H1 (cell line): ENCODE data around the gene ZC3H12C. TPM values are rescaled to one million over a fixed set of nuclear protein-coding genes. Genes with fewer than 3 reads are reported as not detected.
A peak's percentile ranks its signal among the peaks of the same experiment; 100 is the strongest.

Experiments
- CTCF ChIA-PET: fragments of 300-600 bp; sonication (Branson Sonifier 250); formaldehyde crosslinking; loops from one replicate; lab custom pipeline; 2021; ENCODE audit not compliant: partially characterized antibody; lab: Charles Lee
- POLR2A ChIA-PET: fragments of 300-600 bp; sonication (Branson Sonifier 250); formaldehyde crosslinking; loops from one replicate; lab custom pipeline; 2021; ENCODE audit warnings: inconsistent platforms; ENCODE audit not compliant: partially characterized antibody; lab: Charles Lee
- DNase-seq, 2 experiments: peaks; one replicate each; pipeline versions ENCODE4 v3.0.0 to v3.0.0-alpha.2; 2010 to 2022; ENCODE audit warnings: low spot score in 2 of 2, low read depth in 1 of 2, mixed read lengths in 1 of 2
- FAIRE-seq: peaks from 2 replicates; lab custom pipeline; 2011; peaks lifted over from hg19 to GRCh38; lab: Jason Lieb, UNC
- H2AFZ ChIP-seq: 2 replicates; pipeline ENCODE4 v1.8.1; 2012; ENCODE audit warnings: low read length, inconsistent platforms
- H2AK5ac ChIP-seq: 2 replicates; pipeline ENCODE4 v1.6.1; 2013; ENCODE audit warnings: low read depth, low read length
- H2BK120ac ChIP-seq: replicated peaks from 2 replicates; pipeline ENCODE3; 2013; ENCODE audit warnings: low read depth, low read length, inconsistent platforms
- H2BK12ac ChIP-seq: 2 replicates; pipeline ENCODE4 v1.6.1; 2013; ENCODE audit warnings: low read depth, low read length
- H2BK15ac ChIP-seq: 2 replicates; pipeline ENCODE4 v1.6.1; 2013; ENCODE audit warnings: low read length
- H2BK20ac ChIP-seq: 2 replicates; pipeline ENCODE4 v1.6.1; 2013; ENCODE audit warnings: low read length
- H2BK5ac ChIP-seq: 2 replicates; pipeline ENCODE4 v1.6.1; 2013; ENCODE audit warnings: low read depth, low read length
- H3K14ac ChIP-seq: 2 replicates; pipeline ENCODE4 v1.6.1; 2013; ENCODE audit warnings: inconsistent platforms; ENCODE audit not compliant: insufficient read length
- H3K18ac ChIP-seq: 2 replicates; pipeline ENCODE4 v1.6.1; 2013; ENCODE audit warnings: low read length; ENCODE audit errors: extremely low read depth
- H3K23ac ChIP-seq: 2 replicates; pipeline ENCODE4 v1.6.1; 2013; ENCODE audit warnings: inconsistent platforms; ENCODE audit not compliant: insufficient read length
- H3K23me2 ChIP-seq: 2 replicates; pipeline ENCODE4 v1.6.1; 2013; ENCODE audit warnings: low read depth, low read length
- H3K27ac ChIP-seq: 2 replicates; pipeline ENCODE4 v1.6.1; 2011; ENCODE audit warnings: low read depth, low read length, inconsistent platforms
- H3K27me3 ChIP-seq, 4 experiments: replicated peaks in 1 of 4; 1 replicate in 1 of 4; 2 replicates in 3 of 4; pipeline versions ENCODE4 v1.6.1 to v1.8.1; 2011 to 2013; ENCODE audit warnings: low read length in 3 of 4, mild to moderate bottlenecking in 3 of 4, inconsistent platforms in 2 of 4, mixed read lengths in 2 of 4, moderate library complexity in 1 of 4; ENCODE audit not compliant: control insufficient read depth in 3 of 4, insufficient read depth in 3 of 4; ENCODE audit errors: extremely low read depth in 1 of 4
- H3K36me3 ChIP-seq, 4 experiments: 2 replicates each; pipeline versions ENCODE4 v1.6.1 to v1.8.1; 2011 to 2013; ENCODE audit warnings: mild to moderate bottlenecking in 4 of 4, low read length in 3 of 4, moderate library complexity in 2 of 4, control low read depth in 1 of 4, inconsistent platforms in 1 of 4; ENCODE audit not compliant: insufficient read depth in 4 of 4, control insufficient read depth in 2 of 4
- H3K4ac ChIP-seq: replicated peaks from 2 replicates; pipeline ENCODE3; 2013; ENCODE audit warnings: low read length, low read depth, mixed read lengths, inconsistent platforms; ENCODE audit not compliant: insufficient read length
- H3K4me1 ChIP-seq, 4 experiments: replicated peaks in 1 of 4; 1 replicate in 1 of 4; 2 replicates in 3 of 4; pipeline versions ENCODE4 v1.6.1 to v1.8.1; 2011 to 2013; ENCODE audit warnings: low read length in 3 of 4, inconsistent platforms in 2 of 4, mixed read lengths in 1 of 4; ENCODE audit not compliant: insufficient read depth in 4 of 4, control insufficient read depth in 3 of 4
- H3K4me2 ChIP-seq, 2 experiments: 2 replicates each; pipeline versions ENCODE4 v1.6.1 to v1.8.1; 2011 to 2013; ENCODE audit warnings: low read depth in 2 of 2, low read length in 2 of 2, control low read depth in 1 of 2, inconsistent platforms in 1 of 2, mild to moderate bottlenecking in 1 of 2; ENCODE audit not compliant: insufficient read depth in 1 of 2
- H3K4me3 ChIP-seq, 4 experiments: fragments of 200-600, 300-600 bp in 1 of 4; sonication (generic), shearing (Covaris generic), sonication (Bioruptor Twin) in 1 of 4; 2 replicates each; pipeline versions ENCODE4 v1.5.1 to v1.8.1; 2011 to 2016; ENCODE audit warnings: low read length in 4 of 4, low read depth in 3 of 4, control low read depth in 2 of 4, inconsistent platforms in 2 of 4, mild to moderate bottlenecking in 2 of 4, mixed read lengths in 1 of 4, moderate library complexity in 1 of 4; ENCODE audit not compliant: insufficient read depth in 2 of 4; ENCODE audit errors: extremely low read depth in 1 of 4
- H3K56ac ChIP-seq: replicated peaks from 2 replicates; pipeline ENCODE3; 2013; ENCODE audit warnings: low read depth, mild to moderate bottlenecking, mixed read lengths, low read length, inconsistent platforms; ENCODE audit not compliant: insufficient read length
- H3K79me1 ChIP-seq: 2 replicates; pipeline ENCODE4 v1.6.1; 2013; ENCODE audit warnings: low read depth, low read length, control low read depth
- H3K79me2 ChIP-seq, 2 experiments: 2 replicates each; pipeline versions ENCODE4 v1.6.1 to v1.8.1; 2012 to 2013; ENCODE audit warnings: low read length in 2 of 2, mild to moderate bottlenecking in 2 of 2, inconsistent platforms in 1 of 2; ENCODE audit not compliant: insufficient read depth in 2 of 2, control insufficient read depth in 1 of 2
- H3K9ac ChIP-seq, 4 experiments: replicated peaks in 1 of 4; 1 replicate in 1 of 4; 2 replicates in 3 of 4; pipeline versions ENCODE4 v1.6.1 to v1.8.1; 2011 to 2013; ENCODE audit warnings: low read depth in 3 of 4, low read length in 3 of 4, control low read depth in 2 of 4, mild to moderate bottlenecking in 2 of 4, moderate library complexity in 2 of 4, inconsistent platforms in 1 of 4; ENCODE audit errors: extremely low read depth in 1 of 4
- H3K9me3 ChIP-seq, 2 experiments: 2 replicates each; pipeline versions ENCODE4 v1.6.1 to v1.8.1; 2012 to 2013; ENCODE audit warnings: mild to moderate bottlenecking in 2 of 2, moderate library complexity in 2 of 2, control low read depth in 1 of 2, inconsistent platforms in 1 of 2, low read depth in 1 of 2, low read length in 1 of 2, mixed read lengths in 1 of 2; ENCODE audit not compliant: insufficient read depth in 2 of 2
- H4K20me1 ChIP-seq, 2 experiments: replicated peaks in 1 of 2; 2 replicates each; pipeline versions ENCODE3 to v1.8.1; 2011 to 2013; ENCODE audit warnings: inconsistent platforms in 2 of 2, low read length in 2 of 2, mild to moderate bottlenecking in 1 of 2; ENCODE audit not compliant: insufficient read depth in 2 of 2, control insufficient read depth in 1 of 2
- H4K5ac ChIP-seq: 2 replicates; pipeline ENCODE4 v1.6.1; 2013; ENCODE audit warnings: low read length, low read depth, mixed read lengths, inconsistent platforms; ENCODE audit not compliant: insufficient read length
- H4K8ac ChIP-seq: 2 replicates; pipeline ENCODE4 v1.8.0; 2013; ENCODE audit warnings: mild to moderate bottlenecking, moderate library complexity, low read length, inconsistent platforms; ENCODE audit not compliant: insufficient read depth; ENCODE audit errors: extremely low read depth
- H4K91ac ChIP-seq: replicated peaks from 2 replicates; pipeline ENCODE3; 2013; ENCODE audit warnings: low read length, mixed read lengths, inconsistent platforms; ENCODE audit not compliant: insufficient read length
- BCL11A ChIP-seq, 2 experiments: IDR thresholded peaks; one replicate each; pipeline ENCODE4 v1.6.1; 2011; ENCODE audit warnings: low read depth in 2 of 2, low read length in 2 of 2, mild to moderate bottlenecking in 2 of 2
- CEBPB ChIP-seq: IDR thresholded peaks from 2 replicates; pipeline ENCODE4 v1.6.1; 2012; ENCODE audit warnings: low read depth, low read length
- CTBP2 ChIP-seq: IDR thresholded peaks from 2 replicates; pipeline ENCODE4 v1.7.0; 2011; ENCODE audit warnings: borderline replicate concordance, mild to moderate bottlenecking, moderate library complexity, mixed read lengths, low read length; ENCODE audit not compliant: insufficient read depth, insufficient read length
- EZH2 ChIP-seq: fragments of 200-600 bp; sonication (generic); IDR thresholded peaks from 2 replicates; pipeline ENCODE4 v1.7.1; 2012; ENCODE audit warnings: low read depth, mild to moderate bottlenecking, moderate library complexity, low read length, inconsistent platforms; ENCODE audit not compliant: severe bottlenecking
- KDM5A ChIP-seq: fragments of 200-600 bp; IDR thresholded peaks from 2 replicates; pipeline ENCODE4 v1.7.1; 2012; ENCODE audit warnings: mild to moderate bottlenecking, low read length, inconsistent platforms, mixed read lengths
- NRF1 ChIP-seq: IDR thresholded peaks from 2 replicates; pipeline ENCODE4 v1.6.1; 2011; ENCODE audit warnings: mild to moderate bottlenecking, low read depth, low read length, improper control_type of control experiment
- PHF8 ChIP-seq: fragments of 200-600 bp; sonication (generic); conservative IDR thresholded peaks from 2 replicates; pipeline ENCODE4 v1.7.1; 2012; ENCODE audit warnings: low read depth, mild to moderate bottlenecking, inconsistent platforms, low read length, moderate library complexity
- SP2 ChIP-seq: IDR thresholded peaks from 2 replicates; pipeline ENCODE4 v1.6.1; 2012; ENCODE audit warnings: mild to moderate bottlenecking, low read length, inconsistent platforms
- WGBS, 2 experiments: shearing (Covaris generic) in 1 of 2; methylation state at CpG; one replicate each; pipeline versions ENCODE4 v1.1.6 to v1.1.7; 2013 to 2015; ENCODE audit warnings: low lambda C conversion rate in 2 of 2, mixed read lengths in 2 of 2, inconsistent platforms in 1 of 2, low coverage in 1 of 2, missing lambda C conversion rate in 1 of 2; ENCODE audit not compliant: insufficient replicate concordance in 2 of 2, insufficient coverage in 1 of 2, insufficient read length in 1 of 2; ENCODE audit errors: extremely low coverage in 1 of 2, missing lambda C conversion rate in 1 of 2; 5-methylcytosine and 5-hydroxymethylcytosine counted together
- polyA plus RNA-seq, 7 experiments: library from polyadenylated mRNA; depleted of rRNA in 3 of 7; stranded (reverse) in 5 of 7; unstranded in 2 of 7; fragments of >200 nt in 5 of 7; fragments of 200-250 nt in 2 of 7; gene quantifications; 1 replicate in 5 of 7; 2 replicates in 1 of 7; 4 replicates in 1 of 7; pipeline versions ENCODE4 v1.2.1 to v1.2.3, GENCODE V29; 2011 to 2013; ENCODE audit warnings: missing spikeins in 2 of 7, mixed read lengths in 2 of 7
- total RNA-seq: library from RNA; stranded (reverse); fragmentation: NEBNext Ultra II Directional; extraction: Animal tissue kit (Norgen Biotek cat#: 25700); gene quantifications from 2 replicates; pipeline ENCODE4 v1.2.1, GENCODE V29; 2021

ZC3H12C gene
- total and polyA plus RNA-seq, 2 of the 8 experiments (the other 6 are each of a cell fraction or from before 2014, with no cell fraction given) = 2.0 to 2.7 TPM

DNA sequence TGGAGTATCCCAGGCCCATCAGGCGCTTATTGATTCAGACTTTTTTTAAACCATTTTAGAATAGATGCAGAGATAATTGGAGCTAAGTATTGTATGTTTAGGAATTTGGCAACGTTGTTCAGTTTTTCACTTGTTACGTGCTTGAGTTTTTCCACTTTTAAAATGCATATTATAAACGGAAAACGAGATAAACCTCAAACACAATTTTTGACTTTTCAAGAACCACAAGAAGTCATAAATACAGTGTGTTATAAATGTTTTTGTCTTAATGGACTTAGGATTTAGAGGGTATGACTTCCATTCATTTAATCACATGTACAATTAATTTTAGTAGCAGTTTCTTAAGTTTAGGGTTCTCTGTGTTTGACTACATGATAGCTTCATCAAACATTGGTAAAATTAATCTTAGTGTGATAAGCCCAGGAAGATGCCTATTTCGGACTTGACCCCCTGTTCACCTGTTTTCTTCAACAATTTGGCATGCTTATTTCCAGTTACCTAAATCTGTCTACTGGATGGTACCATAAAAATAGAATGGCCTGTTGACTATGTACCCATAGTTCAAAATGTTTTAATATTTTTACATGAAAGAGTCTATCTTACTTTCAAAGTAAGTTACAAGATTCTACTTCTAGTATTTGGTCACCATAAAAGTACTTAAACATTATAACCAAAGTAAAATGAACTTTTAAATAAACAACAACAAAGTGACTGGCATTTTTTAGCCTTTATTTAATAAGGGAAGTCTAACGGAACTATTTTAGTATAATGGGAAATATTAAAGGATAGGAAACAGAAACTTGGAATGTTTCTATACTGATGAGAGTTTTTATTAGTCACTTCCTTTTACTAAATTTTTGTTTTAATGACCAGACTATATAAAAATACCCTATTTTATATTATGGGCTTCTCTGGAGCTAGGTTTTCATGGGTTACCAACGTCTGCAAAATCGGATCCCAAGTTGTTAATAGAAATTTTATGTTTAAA is 1.4 kb downstream of the ZC3H12C start:
- Histone ChIP-seq H3K4me3 (peak overlapping the region; percentile 75 to 95 (median 84)), H3K79me1 (no peaks in the 10 kb centered on the region), H3K27ac (no peak overlapping the region), H4K20me1 (peaks cover 2 to 3% of the 10 kb centered on the region in 2 experiments), H3K23ac (no peak overlapping the region), H3K27me3 (peaks cover 0 to 10% (median 2%) of the 10 kb centered on the region in 4 experiments; a peak in 2 of 7 replicates), H3K14ac (no peak overlapping the region), H3K4me2 (peak overlapping the region; percentile 68 to 93), H3K9me3 (no peaks in the 10 kb centered on the region), H2BK15ac (no peak overlapping the region), H3K4ac (no peak overlapping the region), H3K23me2 (peaks cover 7% of the 10 kb centered on the region; the same call in 1 of the 2 replicates), H2BK5ac (no peak overlapping the region), H2BK12ac (no peak overlapping the region), H3K56ac (no peak overlapping the region), H2BK120ac (no peak overlapping the region), H4K5ac (no peak overlapping the region), H3K18ac (no peak overlapping the region), H2AK5ac (no peak overlapping the region), H3K36me3 (no peaks in the 10 kb centered on the region), H2BK20ac (no peak overlapping the region), H2AFZ (no peak overlapping the region), H3K79me2 (peaks cover 0 to 57% of the 10 kb centered on the region in 2 experiments; a peak in 2 of 4 replicates), H4K91ac (no peak overlapping the region), H4K8ac (no peak overlapping the region), H3K9ac (no peak overlapping the region), H3K4me1 (peaks cover 0 to 7% (median 2%) of the 10 kb centered on the region in 4 experiments; a peak in 4 of 7 replicates)
- 77% methylated on average over 9 of the region's 9 CpGs; no CpG with 5 or more reads in 1 of the 2 experiments for WGBS, 2 experiments
- FAIRE-seq (no peak), DNase-seq (no peak)
- POLR2A ChIA-PET = interaction anchor here (0.6 kb wide), 1 partner anchor 22 kb away, joined by 4 read pairs; no protein-coding TSS in a partner anchor
- CTCF ChIA-PET = interaction anchor here (0.6 to 2.7 kb wide), 4 partner anchors 10 to 173 kb away, joined by 3 to 9 read pairs (median 3); no protein-coding TSS in a partner anchor
- TF ChIP-seq CEBPB = no peak
- no peak for TF ChIP-seq PHF8
- no peak for TF ChIP-seq CTBP2
- TF ChIP-seq SP2 = no peak
- TF ChIP-seq NRF1 = no peak
- TF ChIP-seq KDM5A = no peak
- TF ChIP-seq EZH2 = no peak
- TF ChIP-seq BCL11A (IDR thresholded peaks at IDR 0.05; ENCODE audit: low read depth in 2 of 2, low read length in 2 of 2) = no peak
